Measurements from ENCODE around the gene SYNPO2.

- TF ChIP-seq CTCF (conservative IDR thresholded peaks at IDR 0.05), result no peak
- TF ChIP-seq EZH2 (IDR thresholded peaks at IDR 0.05; ENCODE audit: low read depth), result no peak
These were observed 92.7 kb downstream of the SYNPO2 start for GRCh38 chr4:118981171-118981838.

Data from PC-9 (cell line).